OCI-LY7 (cell line): ENCODE results near the gene PDZD2. TPM values are rescaled to one million over a fixed set of nuclear protein-coding genes. Genes with fewer than 3 reads are reported as not detected.

ENCODE experiments used
- BruUV-seq: library from RNA; stranded (reverse); fragments of 400-500 nt; replicated peaks from 2 replicates; lab custom pipeline; 2021; lab: Mats Ljungman, UMichigan
- CTCF ChIA-PET: fragments of 300-600 bp; sonication (Branson Sonifier 250); formaldehyde crosslinking; loops from one replicate; lab custom pipeline; 2022; ENCODE audit warnings: antibody characterized with exemption; ENCODE audit not compliant: unreplicated experiment; lab: Charles Lee
- POLR2A ChIA-PET: fragments of 300-600 bp; sonication (Branson Sonifier 250); formaldehyde crosslinking; loops from one replicate; lab custom pipeline; 2022; ENCODE audit warnings: antibody characterized with exemption; lab: Charles Lee
- DNase-seq: peaks from one replicate; pipeline ENCODE4 v3.0.0-alpha.2; 2015; ENCODE audit warnings: low spot score
- H2AFZ ChIP-seq: fragments of 200-600 bp; sonication (generic), shearing (Covaris generic); 2 replicates; pipeline ENCODE4 v1.6.1; 2014; ENCODE audit warnings: mild to moderate bottlenecking, antibody characterized with exemption, low read length, moderate library complexity
- H3K27ac ChIP-seq: fragments of 200-600 bp; sonication (generic); 2 replicates; pipeline ENCODE4 v1.5.1; 2014; ENCODE audit warnings: mixed run types, low read depth, mild to moderate bottlenecking, moderate library complexity, low read length, inconsistent platforms; ENCODE audit not compliant: poor library complexity, severe bottlenecking
- H3K36me3 ChIP-seq: fragments of 200-600 bp; sonication (generic); 2 replicates; pipeline ENCODE4 v1.6.1; 2014; ENCODE audit warnings: mild to moderate bottlenecking, antibody characterized with exemption, low read length, moderate library complexity, mixed read lengths; ENCODE audit not compliant: insufficient read depth
- H3K4me1 ChIP-seq: fragments of 200-600 bp; sonication (generic); 2 replicates; pipeline ENCODE4 v1.5.1; 2014; ENCODE audit warnings: mild to moderate bottlenecking, low read length; ENCODE audit not compliant: insufficient read depth, poor library complexity, severe bottlenecking
- H3K4me2 ChIP-seq: fragments of 200-600 bp; sonication (generic); 2 replicates; pipeline ENCODE4 v1.6.1; 2014; ENCODE audit warnings: mild to moderate bottlenecking, low read length
- H3K4me3 ChIP-seq: fragments of 200-600 bp; sonication (generic); 2 replicates; pipeline ENCODE4 v1.5.1; 2014; ENCODE audit warnings: mild to moderate bottlenecking, low read depth, low read length; ENCODE audit not compliant: poor library complexity, severe bottlenecking
- H3K79me2 ChIP-seq: fragments of 200-600 bp; sonication (generic); 2 replicates; pipeline ENCODE4 v1.6.1; 2016; ENCODE audit warnings: low read depth, mild to moderate bottlenecking, low read length, moderate library complexity, mixed read lengths; ENCODE audit not compliant: insufficient read depth
- H3K9me2 ChIP-seq: fragments of 200-600 bp; sonication (generic); 2 replicates; pipeline ENCODE4 v1.6.1; 2016; ENCODE audit warnings: mild to moderate bottlenecking, low read length, mixed read lengths; ENCODE audit not compliant: insufficient read depth
- H3K9me3 ChIP-seq: fragments of 200-600 bp; sonication (generic); 2 replicates; pipeline ENCODE4 v1.6.1; 2014; ENCODE audit warnings: mild to moderate bottlenecking, mixed run types, low read length, mixed read lengths
- H4K20me1 ChIP-seq: fragments of 200-600 bp; sonication (generic); 2 replicates; pipeline ENCODE4 v1.6.1; 2014; ENCODE audit warnings: mild to moderate bottlenecking, antibody characterized with exemption, low read length, moderate library complexity, mixed read lengths; ENCODE audit not compliant: insufficient read depth
- EZH2phosphoT487 ChIP-seq: fragments of 200-600 bp; sonication (generic); IDR thresholded peaks from 2 replicates; pipeline ENCODE4 v1.6.1; 2018; ENCODE audit warnings: low read depth, borderline replicate concordance, mild to moderate bottlenecking, mixed run types, antibody characterized with exemption, low read length, moderate library complexity, mixed read lengths
- intact Hi-C: fragments of 100-400 bp; cut with micrococcal nuclease; formaldehyde crosslinking; loops from one replicate; pipeline ENCODE4 v1.10.0; 2022; ENCODE audit not compliant: unreplicated experiment
- total RNA-seq, 2 experiments: library from RNA; depleted of rRNA in 1 of 2; stranded (reverse); fragments of >200 nt in 1 of 2; shearing (Covaris generic) in 1 of 2; gene quantifications; 2 replicates each; pipeline ENCODE4 v1.2.3, GENCODE V29; 2014 to 2022
- TF ChIP-seq, protein P1 (sequence below): fragments of 200-600 bp; sonication (generic); conservative IDR thresholded peaks from 2 replicates; pipeline ENCODE4 v1.5.1; 2014; ENCODE audit warnings: mild to moderate bottlenecking, antibody characterized with exemption, low read length, moderate library complexity, mixed read lengths

Gene PDZD2
- total RNA-seq, 2 experiments from 2014 or later: 8.6 to 10.6 TPM

DNA sequence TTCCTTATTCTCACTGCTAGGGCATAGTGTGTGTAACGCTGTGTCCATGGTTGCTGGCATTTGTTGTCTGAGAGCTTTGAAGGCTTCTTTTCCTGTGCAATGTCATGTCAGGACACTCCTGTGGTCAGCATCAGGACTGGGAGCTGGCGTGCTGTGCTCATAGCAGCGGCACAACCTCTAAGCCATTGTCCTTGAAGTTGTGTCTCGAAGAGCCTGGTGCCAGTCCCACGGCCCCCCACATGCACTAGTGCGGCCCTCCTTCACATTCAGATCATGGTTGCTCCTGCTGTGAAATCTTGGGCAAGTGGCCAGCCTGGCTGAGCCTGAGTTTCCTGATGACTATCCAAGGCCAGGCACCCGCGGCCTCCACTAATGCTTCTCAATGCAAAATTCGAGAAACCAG, 32.4 kb downstream of the PDZD2 start:
- Histone ChIP-seq H3K79me2 (no peaks in the 10 kb centered on the region), H3K4me1 (no peaks in the 10 kb centered on the region), H2AFZ (no peak overlapping the region), H3K9me3 (no peaks in the 10 kb centered on the region), H3K4me3 (no peak overlapping the region), H4K20me1 (no peaks in the 10 kb centered on the region), H3K4me2 (no peak overlapping the region), H3K9me2 (no peaks in the 10 kb centered on the region), H3K27ac (no peak overlapping the region), H3K36me3 (no peaks in the 10 kb centered on the region)
- TF ChIP-seq EZH2phosphoT487: no peak
- TF ChIP-seq, protein P1, sequence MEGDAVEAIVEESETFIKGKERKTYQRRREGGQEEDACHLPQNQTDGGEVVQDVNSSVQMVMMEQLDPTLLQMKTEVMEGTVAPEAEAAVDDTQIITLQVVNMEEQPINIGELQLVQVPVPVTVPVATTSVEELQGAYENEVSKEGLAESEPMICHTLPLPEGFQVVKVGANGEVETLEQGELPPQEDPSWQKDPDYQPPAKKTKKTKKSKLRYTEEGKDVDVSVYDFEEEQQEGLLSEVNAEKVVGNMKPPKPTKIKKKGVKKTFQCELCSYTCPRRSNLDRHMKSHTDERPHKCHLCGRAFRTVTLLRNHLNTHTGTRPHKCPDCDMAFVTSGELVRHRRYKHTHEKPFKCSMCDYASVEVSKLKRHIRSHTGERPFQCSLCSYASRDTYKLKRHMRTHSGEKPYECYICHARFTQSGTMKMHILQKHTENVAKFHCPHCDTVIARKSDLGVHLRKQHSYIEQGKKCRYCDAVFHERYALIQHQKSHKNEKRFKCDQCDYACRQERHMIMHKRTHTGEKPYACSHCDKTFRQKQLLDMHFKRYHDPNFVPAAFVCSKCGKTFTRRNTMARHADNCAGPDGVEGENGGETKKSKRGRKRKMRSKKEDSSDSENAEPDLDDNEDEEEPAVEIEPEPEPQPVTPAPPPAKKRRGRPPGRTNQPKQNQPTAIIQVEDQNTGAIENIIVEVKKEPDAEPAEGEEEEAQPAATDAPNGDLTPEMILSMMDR: no peak
- POLR2A ChIA-PET: no interaction called here
- BruUV-seq: no TSS peak
- DNase-seq: no peak
- CTCF ChIA-PET: no interaction called here
- intact Hi-C loops: no loop called here

DNA sequence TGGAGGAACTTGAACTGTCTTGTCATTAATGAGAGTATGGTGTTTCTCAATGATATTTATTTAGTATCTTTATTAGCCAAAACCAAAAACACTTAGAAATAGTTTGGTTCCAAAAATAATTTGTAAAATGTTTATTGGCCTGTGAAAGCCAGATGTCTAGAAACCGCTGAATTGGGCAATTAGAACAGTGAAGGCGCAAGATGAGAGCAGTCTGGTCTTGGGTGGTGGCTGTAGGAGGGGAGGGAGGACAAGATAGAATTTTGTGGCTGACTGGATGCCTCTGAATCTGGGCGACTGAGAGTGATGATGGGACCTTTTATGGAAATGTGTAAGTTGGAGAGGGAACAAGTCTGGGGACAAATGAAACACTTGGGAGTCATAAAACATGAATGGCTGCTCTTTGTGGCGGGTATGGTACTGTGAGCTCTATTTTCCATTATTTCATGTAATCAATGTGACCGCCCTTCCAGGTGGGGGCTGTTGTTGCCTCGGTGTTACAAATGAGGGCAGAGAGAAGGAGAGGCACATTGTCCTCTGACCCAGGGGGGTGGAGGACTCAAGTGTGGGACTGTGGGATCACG, 35.5 kb downstream of the PDZD2 start:
- intact Hi-C loops: no loop called here
- Histone ChIP-seq H3K4me1 (no peaks in the 10 kb centered on the region), H3K36me3 (no peaks in the 10 kb centered on the region), H2AFZ (no peak overlapping the region), H3K9me3 (no peaks in the 10 kb centered on the region), H3K27ac (no peak overlapping the region), H3K4me2 (no peak overlapping the region), H3K4me3 (no peak overlapping the region), H4K20me1 (no peaks in the 10 kb centered on the region), H3K79me2 (no peaks in the 10 kb centered on the region), H3K9me2 (no peaks in the 10 kb centered on the region)
- ChIA-PET CTCF (no interaction called here), POLR2A (no interaction called here)
- BruUV-seq: no TSS peak
- TF ChIP-seq, protein P1: no peak
- TF ChIP-seq EZH2phosphoT487: no peak
- no peak for DNase-seq

DNA sequence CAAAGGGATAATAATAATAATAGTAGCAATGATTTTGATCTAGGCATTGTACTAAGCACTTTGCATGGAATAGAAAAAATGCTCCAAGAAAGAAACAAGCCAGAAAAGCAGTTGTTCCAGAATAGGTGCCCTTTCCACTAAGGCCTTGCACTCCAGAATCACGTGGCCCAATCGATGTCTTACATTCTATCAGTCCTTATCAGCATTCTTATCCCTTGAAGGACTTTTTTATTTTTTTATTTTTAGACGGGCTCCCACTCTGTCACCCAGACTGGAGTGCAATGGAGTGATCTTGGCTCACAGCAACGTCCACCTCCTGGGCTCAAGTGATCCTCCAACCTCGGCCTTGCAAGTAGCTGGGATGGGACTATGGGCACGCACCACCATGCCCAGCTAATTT, 36.5 kb downstream of the PDZD2 start:
- DNase-seq: no peak
- H3K79me2 ChIP-seq: no peaks in the 10 kb centered on the region
- no peaks in the 10 kb centered on the region for H4K20me1 ChIP-seq
- no peaks in the 10 kb centered on the region for H3K9me3 ChIP-seq
- no peaks in the 10 kb centered on the region for H3K36me3 ChIP-seq
- H3K27ac ChIP-seq: no peak overlapping the region
- CTCF ChIA-PET: no interaction called here
- no peak overlapping the region for H2AFZ ChIP-seq
- H3K4me1 ChIP-seq: no peaks in the 10 kb centered on the region
- no peaks in the 10 kb centered on the region for H3K9me2 ChIP-seq
- POLR2A ChIA-PET: interaction anchor here (0.5 to 0.6 kb wide), 3 partner anchors 17 to 274 kb away, joined by 3 to 5 read pairs (median 4); no protein-coding TSS in a partner anchor
- TF ChIP-seq, protein P1: no peak
- TF ChIP-seq EZH2phosphoT487: no peak
- no TSS peak for BruUV-seq
- no peak overlapping the region for H3K4me3 ChIP-seq
- intact Hi-C loops: no loop called here
- H3K4me2 ChIP-seq: no peak overlapping the region
